Lower leg skin (tissue), 4 donors: Measurements from ENCODE around the gene POM121L2. TPM values are rescaled to one million over a fixed set of nuclear protein-coding genes. Genes with fewer than 3 reads are reported as not detected.

Experiments used
- DNase-seq, 2 donors: peaks; one replicate each; pipeline ENCODE4 v3.0.0-alpha.2; 2019; ENCODE audit warnings: low spot score in 2 of 2
- H3K4me3 ChIP-seq: fragments of 200-600 bp; sonication (generic); 2 replicates; pipeline ENCODE4 v1.5.1; 2017; ENCODE audit warnings: mild to moderate bottlenecking, low read depth; ENCODE audit not compliant: poor library complexity, severe bottlenecking
- CTCF ChIP-seq, 3 donors: fragments of 450-650 bp; IDR thresholded peaks; one replicate each; pipeline ENCODE4 v1.5.1; 2016; ENCODE audit warnings: antibody characterized with exemption in 3 of 3, mild to moderate bottlenecking in 3 of 3, moderate library complexity in 2 of 3
- POLR2A ChIP-seq, 2 donors: fragments of 450-650 bp; IDR thresholded peaks; one replicate each; pipeline ENCODE4 v1.6.1; 2016 to 2017; ENCODE audit warnings: antibody characterized with exemption in 2 of 2, mild to moderate bottlenecking in 1 of 2, moderate library complexity in 1 of 2
- WGBS, 2 donors: methylation state at CpG; one replicate each; pipeline ENCODE4 v1.1.5; 2018; 5-methylcytosine and 5-hydroxymethylcytosine counted together
- intact Hi-C: fragments of 100-400 bp; cut with DNase I; formaldehyde crosslinking; loops from one replicate; pipeline ENCODE4 v1.15.0; 2023; ENCODE audit warnings: low total_unique reads
- total RNA-seq, 4 donors: library from RNA; depleted of rRNA; stranded (reverse); fragments of >200 nt; gene quantifications; one replicate each; pipeline ENCODE4 v1.1.0, GENCODE V29; 2016

The POM121L2 gene
- not detected for total RNA-seq

DNA sequence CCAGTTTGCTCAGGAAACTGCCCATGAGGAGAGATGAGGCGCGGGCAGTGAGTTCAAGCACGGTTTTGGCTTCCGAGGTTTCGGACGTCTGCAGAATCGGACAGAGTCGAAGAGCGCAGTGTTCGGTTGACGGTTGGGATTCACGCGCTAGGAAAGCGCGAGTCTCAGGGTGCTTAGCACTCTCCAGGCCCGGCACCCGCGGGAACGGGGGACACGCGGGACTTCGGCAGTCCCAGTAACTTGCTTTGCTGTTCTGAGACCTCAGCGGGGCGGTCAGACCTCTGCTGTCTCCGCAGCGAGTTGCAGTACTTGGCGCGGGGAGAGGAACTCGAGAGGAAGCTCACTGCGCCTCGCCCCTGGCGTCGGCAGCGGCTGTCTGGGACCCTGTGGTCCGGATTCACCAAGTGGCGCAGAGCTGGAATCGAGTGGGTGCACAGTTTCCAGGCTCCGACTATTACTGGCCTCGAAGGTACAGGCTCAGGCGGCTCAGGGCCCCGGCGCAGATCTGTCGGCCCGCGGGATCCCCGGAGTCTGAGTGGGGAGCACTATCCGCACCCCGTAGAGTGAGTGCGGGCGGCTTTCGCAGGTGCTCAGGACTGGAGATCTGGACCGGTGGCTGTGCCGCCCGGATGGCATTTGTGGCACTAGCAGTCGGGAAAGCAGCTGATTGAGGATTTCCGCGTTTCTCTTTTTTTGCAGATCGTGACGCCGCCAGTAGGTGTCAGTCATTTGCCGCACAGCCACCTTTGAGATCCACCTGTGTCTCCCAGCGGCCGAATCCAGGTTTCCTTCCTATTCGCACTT, at the start of gene POM121L2:
Gene POM121L2, minus strand, starts transcription at position 128 of the 804 bp plus-strand sequence. Its CDS starts 103 bp downstream, at position 25.
- WGBS, 2 donors: 2% methylated on average over 36 to 48 of the region's 64 CpGs
- DNase-seq: peak in 1 of 2 donors; percentile 27
- H3K4me3 ChIP-seq: no peak within 1 kb of the TSS
- TF ChIP-seq POLR2A (IDR thresholded peaks at IDR 0.05) (no peak), CTCF (IDR thresholded peaks at IDR 0.05) (no peak)
- intact Hi-C loops: no loop called here

- TF ChIP-seq POLR2A (IDR thresholded peaks at IDR 0.05): no peak
- WGBS, 2 donors: 91 to 94% methylated on average over 1 of the region's 1 CpG
- H3K4me3 ChIP-seq: no peak overlapping the region
- intact Hi-C loops: no loop called here
- no peak for DNase-seq
These were observed 47.2 kb upstream of the POM121L2 start for GRCh38 chr6:27359231-27359630.

- 72 to 85% methylated on average over 2 of the region's 2 CpGs for WGBS, 2 donors
- no peak overlapping the region for H3K4me3 ChIP-seq
- TF ChIP-seq POLR2A (IDR thresholded peaks at IDR 0.05): no peak
- TF ChIP-seq CTCF (IDR thresholded peaks at IDR 0.05): no peak
- intact Hi-C loops: no loop called here
- DNase-seq: no peak
These were observed 46.7 kb upstream of the POM121L2 start for GRCh38 chr6:27358786-27359185.

DNA sequence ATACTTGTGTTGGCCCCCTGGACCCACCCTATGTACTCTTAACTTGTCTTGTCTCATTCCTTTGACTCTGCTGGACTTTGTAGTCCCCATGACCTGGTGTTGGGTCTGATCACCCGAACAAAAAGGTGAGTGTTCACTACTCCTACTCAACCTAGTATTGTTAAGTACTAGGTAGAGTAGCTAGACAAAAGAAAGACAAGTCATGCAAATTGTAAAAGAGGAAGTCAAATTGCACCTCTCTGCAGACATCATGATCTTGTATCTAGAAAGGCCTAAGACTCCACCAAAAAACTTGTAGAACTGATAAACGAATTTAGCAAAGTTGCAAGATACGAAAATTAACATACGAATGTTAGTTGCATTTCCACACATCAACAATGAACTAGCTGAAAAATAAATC, 40.8 kb upstream of the POM121L2 start:
- intact Hi-C loops: no loop called here
- WGBS, 2 donors: 79% methylated on average over 4 of the region's 4 CpGs
- TF ChIP-seq POLR2A (IDR thresholded peaks at IDR 0.05): no peak
- no peak for TF ChIP-seq CTCF (IDR thresholded peaks at IDR 0.05)

GRCh38 chr6:27334141-27334540, 22.1 kb upstream of the POM121L2 start:
- intact Hi-C loops: loop anchor here (10.0 kb wide), 1 partner anchor 129 kb away; no protein-coding TSS in a partner anchor
- no peak for TF ChIP-seq POLR2A (IDR thresholded peaks at IDR 0.05)
- TF ChIP-seq CTCF (IDR thresholded peaks at IDR 0.05): no peak
- DNase-seq: no peak
- 45 to 48% methylated on average over 10 of the region's 10 CpGs for WGBS, 2 donors
- H3K4me3 ChIP-seq: no peak overlapping the region

More for the DNA sequence above, 40.8 kb upstream of the POM121L2 start:
- no peak overlapping the region for H3K4me3 ChIP-seq
- DNase-seq: no peak

DNA sequence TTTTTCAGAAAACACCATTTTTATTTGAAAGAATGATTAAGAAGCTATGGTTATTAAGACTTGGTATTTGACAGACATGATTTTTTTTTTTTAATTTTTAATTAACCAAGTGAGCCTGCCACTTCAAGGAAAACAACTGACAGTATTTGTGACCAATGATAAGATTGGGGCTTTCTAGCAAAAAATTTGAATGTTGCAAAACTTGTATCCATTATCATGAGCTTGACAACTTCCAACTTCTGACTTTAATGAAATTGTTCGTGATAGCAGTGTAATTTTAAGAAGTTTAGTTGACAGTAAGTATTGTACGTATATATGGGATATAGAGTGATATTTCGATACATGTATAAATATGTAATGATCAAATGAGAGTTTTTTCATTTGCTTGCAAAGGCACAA, 21.6 kb upstream of the POM121L2 start:
- H3K4me3 ChIP-seq: no peak overlapping the region
- no peak for TF ChIP-seq CTCF (IDR thresholded peaks at IDR 0.05)
- TF ChIP-seq POLR2A (IDR thresholded peaks at IDR 0.05): no peak
- 54 to 55% methylated on average over 3 of the region's 3 CpGs for WGBS, 2 donors
- DNase-seq: no peak
- intact Hi-C loops: loop anchor here (10.0 kb wide), 1 partner anchor 129 kb away; no protein-coding TSS in a partner anchor
